Measurements from ENCODE around the gene GRHL1.

DNA sequence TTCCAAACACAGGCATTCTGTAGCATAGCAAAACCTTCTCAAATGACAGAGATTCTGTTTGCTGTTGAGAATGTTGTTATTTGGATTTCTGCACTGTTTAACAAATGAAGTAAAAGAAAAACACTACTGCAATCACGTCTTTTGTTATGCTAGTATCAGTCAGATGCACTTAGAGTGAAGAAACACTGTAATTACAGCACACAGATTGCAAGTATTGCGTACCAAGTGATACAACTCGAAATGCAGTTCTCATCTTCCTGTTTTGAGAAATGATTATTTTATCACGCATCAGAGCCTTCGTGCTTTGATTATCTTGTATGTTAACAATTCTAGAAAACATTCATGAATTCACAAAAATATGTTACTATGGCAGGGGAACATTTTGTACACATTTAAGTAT is 50.1 kb downstream of the GRHL1 start:
- TF ChIP-seq EZH2 (IDR thresholded peaks at IDR 0.05; ENCODE audit: insufficient read depth, poor library complexity, severe bottlenecking) (no peak), EZH2phosphoT487 (IDR thresholded peaks at IDR 0.05; ENCODE audit: insufficient read depth, low read depth) (no peak)

All from GM23248 (cell line).